ENCODE measurements around the gene CHL1.
"Not testable (repeated sequence)": the region's sequence is repeated elsewhere in the genome, so short reads cannot be mapped to it uniquely, and the experiment has no call there.

Gene CHL1

DNA sequence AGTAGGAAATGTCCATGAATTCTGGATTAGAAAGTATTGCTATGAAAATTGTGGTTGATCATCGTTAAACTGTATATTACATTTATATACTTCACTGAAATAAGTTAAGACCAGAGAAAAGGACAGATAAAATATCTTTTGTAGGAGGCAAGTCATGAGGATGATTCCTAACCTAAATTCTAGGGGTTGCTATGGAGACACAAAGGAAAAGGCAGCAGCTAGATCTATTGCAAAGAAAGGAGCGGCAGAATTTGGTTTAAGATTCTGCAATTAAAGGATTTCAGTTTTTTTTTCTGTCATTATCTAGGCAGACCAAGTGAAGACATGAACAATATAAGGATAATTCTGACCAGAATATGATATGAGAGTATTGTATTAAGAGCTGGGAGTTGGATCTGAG is 136.1 kb downstream of the CHL1 start:
- DNase-seq (ENCODE audit: low spot score), result no peak

DNA sequence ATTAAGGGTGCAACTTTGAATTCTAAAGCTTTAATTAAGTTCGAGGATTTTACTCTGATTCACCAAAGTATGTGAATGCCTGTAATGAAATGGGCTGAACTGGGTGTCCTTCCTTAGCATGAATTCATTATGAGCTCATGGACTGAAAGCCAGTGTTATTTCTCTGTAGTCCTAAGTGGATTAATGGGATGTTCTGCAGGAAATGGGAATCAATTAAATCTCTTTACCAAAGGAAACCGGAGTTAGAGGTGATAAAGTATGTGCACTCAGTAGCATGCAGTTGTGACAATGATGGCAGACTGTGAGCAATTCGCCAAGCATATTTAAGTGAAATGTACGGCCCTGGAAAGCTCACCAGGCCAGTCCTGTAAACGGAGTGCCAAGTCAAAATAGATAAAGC is 138.7 kb downstream of the CHL1 start:
- DNase-seq (ENCODE audit: low spot score), result no peak

DNA sequence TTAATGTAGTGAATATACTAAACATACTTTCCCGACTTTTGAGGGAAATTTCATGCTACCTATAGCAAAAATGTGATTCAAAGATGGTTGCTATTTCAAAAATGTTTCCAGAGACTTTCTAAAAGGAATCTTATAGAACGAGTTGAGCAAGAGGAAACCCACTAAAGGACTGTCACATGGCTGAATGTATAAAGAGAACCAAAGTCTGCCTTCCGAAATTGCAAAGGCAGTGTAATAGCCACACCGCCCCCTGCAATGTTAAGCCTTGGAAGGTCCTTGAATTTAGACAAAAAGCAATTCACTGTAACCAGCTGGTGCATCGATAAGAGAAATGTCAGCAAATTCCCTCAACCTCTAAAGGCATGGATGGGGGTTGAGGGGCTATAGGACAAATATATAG is 142.8 kb downstream of the CHL1 start:
- no peak for DNase-seq (ENCODE audit: low spot score)

- no peak for DNase-seq (ENCODE audit: low spot score)
Observed at GRCh38 chr3:341998-342397, 145.4 kb downstream of the CHL1 start.

DNA sequence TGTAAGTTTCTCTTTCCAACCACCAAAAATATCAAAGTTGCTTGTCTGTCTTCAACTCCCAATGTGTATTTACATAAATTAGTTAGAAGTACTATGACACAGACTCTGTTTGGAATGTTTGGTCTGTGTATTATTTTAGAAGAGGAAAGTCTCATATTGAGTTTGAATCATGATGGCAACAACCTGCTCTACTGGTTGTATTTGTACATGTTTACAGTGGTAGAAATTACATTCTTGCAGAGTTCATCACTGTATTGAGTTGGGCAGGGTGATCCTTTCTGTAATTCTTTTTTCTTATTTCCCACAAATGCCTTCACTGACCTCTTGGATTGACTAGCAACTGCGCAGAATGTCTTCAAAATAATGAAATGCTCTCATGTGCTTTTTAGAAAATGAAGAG is 149.6 kb downstream of the CHL1 start:
- DNase-seq (ENCODE audit: low spot score), result no peak

GRCh38 chr3:347581-347980 is 151.0 kb downstream of the CHL1 start:
- DNase-seq (ENCODE audit: low spot score), result no peak

- DNase-seq (ENCODE audit: low spot score), result no peak
Observed at GRCh38 chr3:350871-351371, 154.4 kb downstream of the CHL1 start.

GRCh38 chr3:352599-352998 is 156.0 kb downstream of the CHL1 start:
- no peak for DNase-seq (ENCODE audit: low spot score)

DNA sequence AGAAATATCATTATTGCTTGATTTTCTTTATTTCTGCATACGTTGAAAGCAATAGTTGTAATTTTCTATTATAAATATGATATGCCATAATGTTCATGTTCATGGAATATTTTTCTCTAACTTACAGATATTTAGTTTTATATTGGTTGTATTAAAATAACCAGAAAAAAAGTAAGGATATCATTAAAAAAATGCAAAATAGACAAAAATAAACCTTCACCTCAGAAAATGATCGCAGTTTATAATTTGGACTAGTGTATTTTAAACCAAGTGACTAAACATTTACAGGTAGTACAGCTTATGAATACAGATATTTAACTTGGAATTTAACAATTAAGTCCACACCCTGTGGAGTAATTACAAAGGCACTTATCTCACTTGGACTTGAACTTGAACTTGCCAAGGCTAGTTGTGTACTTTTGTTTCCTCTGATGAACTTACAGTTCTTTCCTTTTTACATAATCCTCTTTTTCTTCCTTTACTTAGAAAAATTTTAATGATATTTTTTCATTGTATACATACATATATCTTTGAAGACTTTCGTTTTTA is 156.7 kb downstream of the CHL1 start:
- DNase-seq (ENCODE audit: low spot score), result no peak

- peak; percentile 59 for DNase-seq (ENCODE audit: low spot score)
Observed at GRCh38 chr3:354432-354831, 157.9 kb downstream of the CHL1 start.

- no peak for DNase-seq (ENCODE audit: low spot score)
Observed at GRCh38 chr3:355622-356021, 159.1 kb downstream of the CHL1 start.

- no peak for DNase-seq (ENCODE audit: low spot score)
Observed at GRCh38 chr3:356952-357351, 160.4 kb downstream of the CHL1 start.

DNA sequence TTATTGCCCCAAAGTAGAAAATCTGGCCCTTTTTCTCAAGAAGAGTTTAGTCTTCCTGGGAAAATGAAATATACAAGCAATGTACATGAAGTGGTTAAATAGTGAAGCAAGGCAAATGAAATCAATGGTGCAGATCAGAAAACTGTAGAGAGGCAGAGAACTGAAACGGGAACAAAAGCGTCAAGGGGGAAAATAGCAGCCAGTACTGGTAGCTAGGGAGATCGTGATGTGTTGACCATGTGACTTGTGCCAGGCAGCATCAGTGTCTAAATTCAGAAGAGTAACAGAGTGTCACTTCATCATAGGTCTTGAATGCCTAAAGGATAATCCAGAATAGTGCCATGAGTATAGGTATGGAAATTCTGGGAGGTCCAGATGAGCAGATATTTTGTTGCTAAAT is 163.1 kb downstream of the CHL1 start:
- no peak for DNase-seq (ENCODE audit: low spot score)

- no peak for DNase-seq (ENCODE audit: low spot score)
Observed at GRCh38 chr3:362681-363338, 166.2 kb downstream of the CHL1 start.

DNA sequence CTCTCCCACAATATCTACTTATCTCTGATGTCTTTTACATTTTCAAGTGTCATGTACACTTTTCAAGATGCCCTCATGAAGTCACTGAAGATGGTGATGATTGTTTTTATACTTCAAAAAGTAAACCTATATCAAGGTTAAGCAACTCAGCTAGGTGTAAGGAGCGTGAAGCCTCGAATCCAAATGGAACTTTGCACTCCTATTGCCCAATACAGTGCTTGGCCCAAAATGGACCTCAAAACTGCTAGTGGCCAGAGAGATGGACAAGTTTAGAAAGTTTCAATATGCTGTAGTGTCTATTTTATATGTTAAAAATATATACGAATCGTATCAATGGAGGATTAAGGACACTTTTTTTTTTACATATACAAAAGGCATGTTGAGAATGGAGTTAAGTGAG is 167.7 kb downstream of the CHL1 start:
- DNase-seq (ENCODE audit: low spot score), result no peak

- no peak for DNase-seq (ENCODE audit: low spot score)
Observed at GRCh38 chr3:365268-365667, 168.7 kb downstream of the CHL1 start.

DNA sequence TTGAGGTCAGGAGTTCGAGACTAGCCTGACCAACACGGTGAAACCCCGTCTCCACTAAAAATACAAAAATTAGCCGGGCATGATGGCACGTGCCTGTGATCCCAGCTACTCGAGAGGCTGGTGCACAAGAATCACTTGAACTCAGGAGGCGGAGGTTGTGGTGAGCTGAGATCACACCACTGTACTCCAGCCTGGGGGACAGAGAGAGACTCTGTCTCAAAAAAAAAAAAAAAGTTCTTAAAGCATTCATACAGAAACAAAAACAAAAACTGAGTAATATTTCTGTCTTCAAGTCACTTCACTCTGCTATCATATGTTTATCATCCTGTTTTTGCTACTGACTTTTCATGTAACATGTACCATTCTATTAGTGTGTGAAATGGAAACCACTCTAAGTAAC is 169.7 kb downstream of the CHL1 start:
- not testable (repeated sequence) for DNase-seq (ENCODE audit: low spot score)

DNA sequence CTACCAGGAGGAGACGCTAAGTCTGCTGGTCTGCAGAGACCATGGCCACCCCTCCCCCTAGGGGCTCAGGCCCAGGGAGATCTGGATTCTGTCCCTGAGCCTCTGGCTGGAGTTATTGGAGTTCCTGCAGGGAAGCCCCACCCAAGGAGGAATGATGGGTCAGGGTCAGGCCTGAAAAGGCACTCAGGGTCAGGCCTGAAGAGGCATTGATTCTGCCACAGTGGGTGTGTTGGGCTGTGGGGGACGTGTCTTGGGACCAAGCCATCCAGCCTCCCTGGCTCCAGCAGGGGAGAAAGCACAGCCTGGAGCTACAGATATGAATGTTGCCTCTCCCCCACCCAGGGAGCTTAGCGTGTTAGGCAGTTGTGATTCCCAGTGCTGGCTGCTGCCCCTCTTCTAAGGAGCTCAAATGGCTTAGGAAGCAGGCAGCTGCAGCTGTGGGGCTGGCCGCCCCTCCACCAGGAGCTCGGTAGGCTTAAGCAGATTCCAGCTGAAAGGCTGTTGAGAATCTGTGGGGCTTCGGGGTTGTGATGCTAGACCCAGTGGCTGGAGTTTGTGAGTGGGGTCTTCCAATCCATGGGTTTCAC is 176.7 kb downstream of the CHL1 start:
- DNase-seq (ENCODE audit: low spot score), result peak; percentile 51

GRCh38 chr3:374459-374858 is 177.9 kb downstream of the CHL1 start:
- no peak for DNase-seq (ENCODE audit: low spot score)

- no peak for DNase-seq (ENCODE audit: low spot score)
Observed at GRCh38 chr3:377158-377561, 180.6 kb downstream of the CHL1 start.

- DNase-seq (ENCODE audit: low spot score), result no peak
Observed at GRCh38 chr3:380801-381200, 184.2 kb downstream of the CHL1 start.

- DNase-seq (ENCODE audit: low spot score), result no peak
Observed at GRCh38 chr3:385151-385550, 188.6 kb downstream of the CHL1 start.

GRCh38 chr3:394775-395174 is 198.2 kb downstream of the CHL1 start:
- DNase-seq (ENCODE audit: low spot score), result no peak

GRCh38 chr3:396293-396692 is 199.7 kb downstream of the CHL1 start:
- no peak for DNase-seq (ENCODE audit: low spot score)

Measured in ecto neural progenitor cell (in vitro differentiated cells).